Measurements from ENCODE around the gene PPP1R12C. TPM values are rescaled to one million over a fixed set of nuclear protein-coding genes. Genes with fewer than 3 reads are reported as not detected.
"Not testable (repeated sequence)": the region's sequence is repeated elsewhere in the genome, so short reads cannot be mapped to it uniquely, and the experiment has no call there.

PPP1R12C gene
- polyA plus RNA-seq, 4 donors = 56.8 to 120 (median 69.6) TPM

GRCh38 chr19:55079400-55080038 lies 37.9 kb downstream of the PPP1R12C start:
- DNase-seq (ENCODE audit: low read depth in 4 of 4, low spot score in 3 of 4) = no peak

DNA sequence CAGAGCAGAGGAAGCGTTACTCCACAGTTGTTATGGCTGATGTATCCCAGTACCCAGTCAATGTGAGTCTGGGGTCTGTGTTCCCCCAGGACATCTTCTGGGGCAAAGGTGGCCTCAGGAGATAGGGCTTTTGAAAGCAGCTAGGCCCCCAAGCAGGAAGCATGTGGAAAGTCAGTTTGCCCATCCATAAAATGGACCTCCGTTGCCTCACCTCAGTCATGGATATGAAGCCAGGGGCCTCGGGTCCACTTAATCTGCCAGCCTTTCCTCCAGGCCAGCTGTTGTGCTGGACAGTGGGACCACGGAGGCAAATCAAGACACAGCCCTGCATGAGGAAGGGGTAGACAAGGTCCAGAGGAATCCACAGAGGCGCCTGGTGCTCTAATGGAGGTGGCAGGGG lies 38.4 kb downstream of the PPP1R12C start:
- DNase-seq (ENCODE audit: low read depth in 4 of 4, low spot score in 3 of 4) = no peak

DNA sequence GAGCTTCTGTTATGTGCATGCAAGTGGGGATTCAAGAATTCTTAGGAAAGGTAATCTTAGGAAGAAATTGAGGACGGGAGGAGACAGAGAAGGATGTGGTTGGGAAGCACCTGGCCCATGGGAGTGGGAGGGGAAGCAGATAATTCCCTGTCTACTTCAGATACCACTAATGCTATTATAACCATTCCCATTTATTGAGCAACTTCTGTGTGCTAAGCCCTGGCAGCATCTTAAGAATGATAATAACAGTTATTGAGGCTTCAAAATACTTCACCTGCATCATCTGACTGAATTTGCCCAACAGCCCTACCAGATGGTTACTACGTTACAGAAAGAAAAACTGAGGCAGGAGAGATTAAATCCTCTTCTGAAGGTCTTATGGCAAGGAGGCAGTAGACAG lies 40.3 kb downstream of the PPP1R12C start:
- DNase-seq (ENCODE audit: low read depth in 4 of 4, low spot score in 3 of 4) = no peak

DNA sequence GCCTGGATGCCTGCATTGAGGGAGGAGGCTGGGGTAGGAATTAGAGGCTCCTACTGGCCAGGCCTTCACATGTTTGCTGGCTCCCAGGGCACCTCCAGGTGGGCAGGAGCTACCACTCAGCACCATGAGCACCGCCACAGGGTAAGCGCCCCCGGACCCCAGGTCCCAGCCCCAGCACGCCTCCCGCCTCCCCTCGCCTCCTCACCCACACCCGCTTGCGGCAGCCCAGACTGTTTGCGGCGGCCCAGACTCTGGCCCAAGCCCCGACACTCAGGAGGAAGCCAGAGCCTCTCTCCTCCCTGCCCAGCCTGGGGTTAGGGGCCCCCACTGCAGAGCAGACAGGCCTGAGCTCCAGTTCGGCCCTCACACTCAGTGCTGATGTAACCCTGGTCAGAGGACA lies 41.1 kb downstream of the PPP1R12C start:
- no peak for DNase-seq (ENCODE audit: low read depth in 4 of 4, low spot score in 3 of 4)

- DNase-seq (ENCODE audit: low read depth in 4 of 4, low spot score in 3 of 4) = peak in 1 of 4 donors; percentile 69
These were observed 42.0 kb downstream of the PPP1R12C start, which contains the start of gene EPS8L1 for GRCh38 chr19:55075371-55075998. EPS8L1 (plus strand) TSS chr19:55075869; CDS start chr19:55076445, 576 bp downstream.

- no peak for DNase-seq (ENCODE audit: low read depth in 4 of 4, low spot score in 3 of 4)
These were observed 45.5 kb downstream of the PPP1R12C start for GRCh38 chr19:55071913-55072312.

DNA sequence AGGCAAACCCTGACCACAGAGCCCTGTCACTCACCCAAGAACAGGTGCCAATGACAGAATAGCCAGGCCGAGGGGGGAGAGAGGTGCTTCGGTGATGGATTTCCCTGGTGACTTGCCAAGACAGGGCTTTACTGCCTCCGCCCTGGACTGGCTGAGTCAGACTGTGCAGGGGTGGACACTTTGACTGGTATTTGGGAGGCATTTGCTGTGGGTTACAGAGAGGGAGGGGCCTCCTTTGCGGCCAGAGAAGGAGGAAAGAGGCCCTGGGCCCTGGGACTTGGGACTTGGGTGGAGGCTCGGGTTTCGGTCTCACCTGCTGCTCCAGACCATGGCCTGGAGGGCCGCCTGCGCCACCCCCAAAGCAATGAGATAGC lies 46.3 kb downstream of the PPP1R12C start:
- DNase-seq (ENCODE audit: low read depth in 4 of 4, low spot score in 3 of 4) = no peak

DNA sequence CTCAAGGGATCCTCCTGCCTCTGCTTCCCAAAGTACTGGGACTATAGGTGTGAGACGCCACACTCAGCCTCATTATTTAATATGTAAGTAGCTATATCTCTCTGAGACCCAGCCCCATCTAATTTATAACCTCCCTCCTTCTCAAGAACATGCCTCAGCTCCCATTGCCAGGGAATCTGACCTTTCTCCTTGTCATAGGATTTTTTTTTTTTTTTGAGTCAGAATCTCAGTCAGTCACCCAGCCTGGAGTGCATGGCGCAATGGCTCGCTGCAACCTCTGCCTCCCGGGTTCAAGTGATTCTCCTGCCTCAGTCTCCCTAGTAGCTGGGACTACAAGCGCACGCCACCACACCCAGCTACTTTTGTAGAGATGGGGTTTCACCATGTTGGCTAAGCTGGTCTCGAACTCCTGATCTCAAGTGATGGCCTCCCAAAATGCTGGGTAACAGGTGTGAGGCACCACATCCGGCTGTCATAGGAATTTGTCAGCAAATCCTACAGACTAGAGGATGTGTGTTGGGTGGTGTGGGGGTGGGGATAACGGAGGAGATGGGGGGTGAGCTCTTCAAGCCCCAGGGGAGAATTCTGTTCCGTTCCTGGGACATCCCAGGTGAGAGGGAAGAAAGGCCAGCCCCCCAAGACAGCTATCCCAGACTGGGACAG lies 46.8 kb downstream of the PPP1R12C start:
- DNase-seq (ENCODE audit: low read depth in 4 of 4, low spot score in 3 of 4) = no peak

GRCh38 chr19:55069865-55070197 lies 47.6 kb downstream of the PPP1R12C start:
- no peak for DNase-seq (ENCODE audit: low read depth in 4 of 4, low spot score in 3 of 4)

DNA sequence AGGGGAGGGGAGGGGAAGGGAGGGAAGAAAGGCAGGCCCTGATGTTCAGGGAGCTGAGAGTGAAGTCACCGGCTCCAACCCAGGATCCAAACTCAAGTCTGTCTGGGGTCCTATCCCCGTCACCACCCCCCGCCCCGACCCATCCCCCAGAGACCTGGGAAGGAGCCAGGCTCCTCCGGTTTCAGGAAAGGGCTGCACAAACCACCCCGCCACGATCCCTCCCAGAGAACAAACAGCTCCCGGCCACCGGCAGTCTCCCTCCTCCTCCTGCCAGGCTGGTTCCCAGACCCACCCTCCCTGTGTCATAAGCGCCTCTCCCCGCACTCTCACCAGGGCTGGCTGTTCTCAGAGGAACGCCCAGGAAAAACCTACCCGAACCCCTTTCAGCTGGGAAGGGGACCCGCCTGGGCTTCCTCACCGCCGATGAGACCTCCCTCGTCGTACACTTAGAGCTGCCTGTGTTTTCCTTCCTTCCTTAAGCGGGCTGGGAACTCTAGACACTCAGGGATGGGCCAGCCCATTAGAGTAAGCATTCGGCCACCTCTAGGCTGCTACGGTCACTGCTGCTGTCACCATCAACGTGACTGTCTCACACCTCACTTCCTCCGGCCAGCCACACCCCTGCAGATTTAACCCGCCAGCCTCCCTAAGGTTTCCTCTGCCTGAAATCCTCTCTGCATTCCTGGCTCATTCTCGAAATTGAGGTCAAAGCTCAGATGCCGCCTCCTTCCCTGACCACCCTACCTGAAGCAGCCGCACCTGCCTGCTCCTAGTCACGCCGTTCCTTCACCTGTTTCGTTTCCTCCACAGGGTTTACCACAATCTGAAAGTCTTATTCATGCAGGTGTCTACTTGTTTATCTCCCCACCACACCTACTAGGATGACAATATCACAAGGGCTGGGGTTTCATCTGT lies 48.2 kb downstream of the PPP1R12C start:
- DNase-seq (ENCODE audit: low read depth in 4 of 4, low spot score in 3 of 4) = no peak

DNA sequence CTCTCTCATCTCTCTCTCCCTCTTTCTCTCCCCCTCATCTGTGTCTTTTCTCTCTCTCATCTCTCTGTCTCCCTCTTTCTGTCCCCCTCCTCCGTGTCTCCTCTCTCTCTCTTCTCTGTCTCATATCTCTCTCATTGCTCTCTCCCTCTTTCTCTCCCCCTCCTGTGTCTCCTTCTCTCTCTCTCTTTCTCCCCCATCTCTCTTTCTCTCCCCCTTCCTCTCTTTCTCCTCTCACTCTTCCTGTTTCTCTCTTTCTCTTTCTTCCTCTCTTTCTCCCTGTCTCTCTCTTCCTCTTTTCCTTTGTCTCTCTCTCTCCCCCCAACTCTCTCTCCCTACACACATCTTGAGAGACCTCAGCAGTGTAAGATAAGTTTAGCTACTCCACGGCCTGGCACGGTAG lies 49.6 kb downstream of the PPP1R12C start:
- no peak for DNase-seq (ENCODE audit: low read depth in 4 of 4, low spot score in 3 of 4)

- no peak for DNase-seq (ENCODE audit: low read depth in 4 of 4, low spot score in 3 of 4)
These were observed 51.2 kb downstream of the PPP1R12C start for GRCh38 chr19:55066107-55066709.

DNA sequence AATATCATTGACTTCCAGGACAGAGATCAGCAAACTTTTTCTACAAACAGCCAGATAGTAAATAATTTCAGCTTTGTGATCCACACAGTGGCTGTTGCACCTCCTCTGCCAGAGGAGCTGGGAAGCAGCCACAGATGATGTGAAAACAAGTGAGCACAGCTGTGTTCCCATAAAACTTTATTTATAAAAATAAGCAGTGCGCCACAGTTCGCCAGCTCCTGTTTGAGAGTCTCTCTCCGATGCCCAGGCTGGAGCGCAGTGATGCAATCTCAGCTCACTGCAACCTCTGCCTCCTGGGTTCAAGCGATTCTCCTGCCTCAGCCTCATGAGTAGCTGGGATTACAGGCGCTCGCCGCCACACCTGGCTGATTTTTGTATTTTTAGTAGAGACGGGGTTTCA lies 51.9 kb downstream of the PPP1R12C start:
- DNase-seq (ENCODE audit: low read depth in 4 of 4, low spot score in 3 of 4) = not testable (repeated sequence)

- no peak for DNase-seq (ENCODE audit: low read depth in 4 of 4, low spot score in 3 of 4)
These were observed 54.0 kb downstream of the PPP1R12C start for GRCh38 chr19:55063492-55063843.

DNA sequence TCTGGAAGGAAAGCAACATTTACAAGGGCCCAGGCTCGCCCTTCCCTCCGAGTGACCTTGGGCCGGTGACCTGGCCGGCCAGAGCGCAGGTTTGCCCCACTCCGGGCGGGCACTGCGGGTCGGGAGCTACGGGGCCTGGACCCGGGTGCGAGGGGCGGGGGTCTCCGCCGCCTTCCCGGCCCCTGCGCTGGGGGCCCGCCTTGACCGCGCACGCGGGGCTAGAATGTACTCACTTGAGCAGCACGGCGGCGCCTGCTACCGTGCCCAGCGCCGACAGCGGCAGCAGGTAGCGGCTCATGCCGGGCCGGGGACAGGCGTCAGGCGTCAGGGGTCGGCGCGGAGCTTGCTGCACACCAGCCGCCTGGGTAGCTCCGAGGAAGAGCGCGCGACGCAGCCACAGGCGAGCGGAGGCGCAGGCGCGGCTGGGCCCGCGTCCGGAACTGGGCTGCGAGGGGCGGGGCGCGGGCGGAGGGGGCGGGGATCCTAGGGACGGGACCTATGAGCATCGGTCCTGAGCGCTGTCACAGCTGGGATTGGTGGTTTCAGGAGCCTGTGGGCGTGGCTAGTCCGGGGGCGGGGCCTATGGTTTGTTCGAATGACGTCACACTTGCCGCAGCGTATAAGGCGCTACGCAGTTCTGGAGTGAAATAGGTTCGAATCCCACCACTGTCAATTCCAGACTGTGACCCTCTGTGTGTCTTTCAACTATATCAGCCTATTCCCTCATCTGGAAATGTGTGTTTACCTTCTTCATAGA lies 54.5 kb downstream of the PPP1R12C start, which contains the start of gene RDH13:
TSS of gene RDH13 (minus strand) at position 414 of the 757 bp plus-strand sequence. CDS start at position 298, 116 bp downstream.
- DNase-seq (ENCODE audit: low read depth in 4 of 4, low spot score in 3 of 4) = peak in 3 of 4 donors; percentile 76 to 79 (median 76)

GRCh38 chr19:55060287-55060686 lies 57.1 kb downstream of the PPP1R12C start:
- not testable (repeated sequence) for DNase-seq (ENCODE audit: low read depth in 4 of 4, low spot score in 3 of 4)

DNA sequence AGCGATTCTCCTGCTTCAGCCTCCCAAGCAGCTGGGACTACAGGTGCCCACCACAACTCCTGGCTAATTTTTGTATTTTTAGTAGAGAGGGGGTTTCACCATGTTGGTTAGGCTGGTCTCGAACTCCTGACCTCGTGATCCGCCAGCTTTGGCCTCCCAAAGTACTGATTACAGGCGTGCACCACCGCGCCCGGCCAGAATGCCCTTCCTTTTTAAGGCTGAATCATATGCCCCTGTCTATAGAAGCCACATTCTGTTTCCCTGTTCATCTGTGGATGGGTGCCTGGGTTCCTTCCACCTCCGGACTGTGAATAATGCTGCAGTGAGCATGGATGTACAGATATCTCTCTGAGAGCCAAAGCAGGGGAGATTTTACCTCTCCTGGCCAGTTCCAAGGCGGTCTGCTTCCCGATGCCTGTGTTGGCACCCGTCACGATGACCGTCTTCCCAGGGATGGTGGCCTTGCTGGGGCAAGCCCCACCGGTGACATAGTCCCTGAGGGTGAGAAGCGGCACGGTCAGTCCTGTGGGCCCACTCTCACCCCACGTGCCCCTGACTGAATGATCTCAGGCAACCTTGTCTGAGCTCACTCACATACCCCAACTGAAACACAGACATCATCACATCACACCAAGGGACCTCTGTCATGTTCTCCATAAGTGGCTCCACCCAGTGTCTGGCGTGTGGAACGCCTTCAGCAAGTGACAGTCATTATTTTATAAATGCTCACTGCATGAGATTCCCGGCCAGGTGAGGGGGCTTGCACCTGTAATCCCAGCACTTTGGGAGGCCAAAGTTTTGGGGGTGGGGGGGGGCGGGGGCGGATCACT lies 58.4 kb downstream of the PPP1R12C start:
- no peak for DNase-seq (ENCODE audit: low read depth in 4 of 4, low spot score in 3 of 4)

DNA sequence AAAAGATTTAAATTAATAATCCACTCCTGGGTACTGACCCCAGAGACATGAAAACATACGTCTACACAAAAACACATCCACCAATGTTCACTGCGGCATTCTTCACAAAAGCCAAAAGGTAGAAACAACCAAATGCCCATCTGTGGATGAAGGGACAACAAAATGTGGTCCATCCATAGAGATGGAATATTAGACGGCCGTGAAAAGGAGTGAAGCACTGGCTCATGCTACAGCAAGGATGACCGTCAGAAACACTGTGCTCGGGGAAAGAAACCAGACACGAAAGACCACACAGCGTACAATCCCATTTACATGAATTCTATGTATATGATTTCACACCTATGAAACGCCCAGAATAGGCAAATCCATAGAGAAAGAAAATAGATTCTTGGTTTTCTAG lies 60.6 kb downstream of the PPP1R12C start:
- DNase-seq (ENCODE audit: low read depth in 4 of 4, low spot score in 3 of 4) = no peak

DNA sequence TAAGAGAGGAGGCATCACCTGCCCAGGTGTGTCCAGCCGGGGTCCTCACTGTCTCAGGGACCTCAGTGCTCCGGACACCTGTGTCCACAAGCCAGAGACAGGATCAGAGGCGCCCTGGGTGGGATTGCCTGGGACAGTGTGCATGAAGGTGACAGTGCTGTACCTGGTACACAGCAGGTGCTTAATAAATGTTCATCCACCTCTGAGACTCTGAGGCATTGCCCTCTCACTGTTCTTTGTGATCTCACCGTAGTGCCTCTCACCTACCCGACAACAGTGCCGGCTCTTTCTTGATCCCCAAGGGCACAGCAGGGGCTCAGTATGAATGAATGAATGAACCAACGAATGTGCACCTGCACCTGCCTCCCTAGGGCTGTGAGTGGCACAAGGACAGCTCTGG lies 63.7 kb downstream of the PPP1R12C start:
- no peak for DNase-seq (ENCODE audit: low read depth in 4 of 4, low spot score in 3 of 4)

Measured in left renal pelvis (tissue), 4 donors.